K562 (cell line): ENCODE results near the gene PDZD2. TPM values are rescaled to one million over a fixed set of nuclear protein-coding genes. Genes with fewer than 3 reads are reported as not detected.

ENCODE experiments used
- ATAC-seq: fragments of 200-7000 bp; cut with Tn5 transposase; 3 replicates; pipeline ENCODE4 v1.9.1; 2020; ENCODE audit warnings: moderate library complexity
- BruUV-seq: library from RNA; stranded (reverse); fragments of 400-500 nt; replicated peaks from 2 replicates; lab custom pipeline; 2021; lab: Mats Ljungman, UMichigan
- CTCF ChIA-PET: fragments of 300-600 bp; formaldehyde crosslinking; extraction: SDS; loops from one replicate; lab custom pipeline; 2021; ENCODE audit warnings: low intra/inter-chr PET ratio; lab: Yijun Ruan, JAX
- POLR2A ChIA-PET: fragments of 300-600, 350-650 bp; sonication (Branson Sonifier 250); formaldehyde crosslinking; extraction: SDS; loops from one replicate; lab custom pipeline; 2021; ENCODE audit warnings: antibody characterized with exemption, inconsistent platforms; lab: Yijun Ruan, JAX
- DNase-seq, 4 experiments: peaks; one replicate each; pipeline versions ENCODE4 v3.0.0 to v3.0.0-alpha.2; 2011 to 2018; ENCODE audit warnings: low spot score in 3 of 4, mixed read lengths in 3 of 4; ENCODE audit errors: extremely low read depth in 1 of 4
- FAIRE-seq: peaks from 2 replicates; lab custom pipeline; 2011; peaks lifted over from hg19 to GRCh38; lab: Jason Lieb, UNC
- H2AFZ ChIP-seq: 2 replicates; pipeline ENCODE4 v1.6.0; 2011; ENCODE audit warnings: low read depth, low read length, control low read depth, inconsistent platforms
- H3K27ac ChIP-seq: fragments of 200-600 bp; 3 replicates; pipeline ENCODE4 v1.8.0; 2011; ENCODE audit warnings: low read depth, mild to moderate bottlenecking, control low read depth, inconsistent platforms, low read length, moderate library complexity, mixed read lengths; ENCODE audit errors: extremely low read depth
- H3K27me3 ChIP-seq, 2 experiments: fragments of 300-600 bp in 1 of 2; 2 replicates in 1 of 2; 3 replicates in 1 of 2; pipeline versions ENCODE4 v1.6.0 to v1.8.0; 2011; ENCODE audit warnings: inconsistent platforms in 2 of 2, low read length in 2 of 2, mild to moderate bottlenecking in 1 of 2, mixed read lengths in 1 of 2, moderate library complexity in 1 of 2; ENCODE audit not compliant: control insufficient read depth in 2 of 2, insufficient read depth in 2 of 2
- H3K36me3 ChIP-seq: fragments of 300-600 bp; 3 replicates; pipeline ENCODE4 v1.8.0; 2011; ENCODE audit warnings: mild to moderate bottlenecking, low read length, inconsistent platforms; ENCODE audit not compliant: control insufficient read depth, insufficient read depth
- H3K4me1 ChIP-seq, 2 experiments: fragments of 200-600 bp in 1 of 2; replicated peaks in 1 of 2; 2 replicates in 1 of 2; 3 replicates in 1 of 2; pipeline versions ENCODE4 v1.5.1 to v1.8.0; 2011; ENCODE audit warnings: inconsistent platforms in 2 of 2, low read length in 2 of 2, mild to moderate bottlenecking in 1 of 2, mixed read lengths in 1 of 2, moderate library complexity in 1 of 2; ENCODE audit not compliant: control insufficient read depth in 2 of 2, insufficient read depth in 2 of 2
- H3K4me2 ChIP-seq: 2 replicates; pipeline ENCODE4 v1.6.1; 2011; ENCODE audit warnings: low read length, control low read depth, inconsistent platforms, mixed read lengths; ENCODE audit not compliant: insufficient read depth
- H3K4me3 ChIP-seq: fragments of 200-600 bp; sonication (generic), shearing (Covaris generic); 2 replicates; pipeline ENCODE4 v1.5.1; 2016; ENCODE audit warnings: control low read depth, inconsistent platforms
- H3K79me2 ChIP-seq: fragments of 200-600 bp; 3 replicates; pipeline ENCODE4 v1.8.0; 2011; ENCODE audit warnings: low read length, inconsistent platforms; ENCODE audit not compliant: control insufficient read depth, insufficient read depth
- H3K9ac ChIP-seq, 2 experiments: 2 replicates each; pipeline versions ENCODE4 v1.6.0 to v1.6.1; 2011; ENCODE audit warnings: low read depth in 2 of 2, low read length in 2 of 2, control low read depth in 1 of 2, inconsistent platforms in 1 of 2, mild to moderate bottlenecking in 1 of 2, mixed read lengths in 1 of 2; ENCODE audit not compliant: insufficient read depth in 1 of 2
- H3K9me1 ChIP-seq: one replicate; pipeline ENCODE4 v1.6.0; 2011; ENCODE audit warnings: inconsistent platforms, mild to moderate bottlenecking, low read length, moderate library complexity; ENCODE audit not compliant: control insufficient read depth, insufficient read depth
- H3K9me3 ChIP-seq: replicated peaks from 2 replicates; pipeline ENCODE4 v1.5.1; 2011; ENCODE audit warnings: low read depth, low read length, inconsistent platforms; ENCODE audit not compliant: control insufficient read depth, insufficient read depth
- H4K20me1 ChIP-seq: replicated peaks from 2 replicates; pipeline ENCODE4 v1.6.1; 2011; ENCODE audit warnings: low read length, inconsistent platforms, mixed read lengths; ENCODE audit not compliant: control insufficient read depth, insufficient read depth
- NELFE ChIP-seq: IDR thresholded peaks from 2 replicates; pipeline ENCODE4 v1.6.1; 2011; ENCODE audit warnings: mild to moderate bottlenecking; ENCODE audit not compliant: insufficient read depth, insufficient read length
- RBM34 ChIP-seq: fragments of 200-400 bp; formaldehyde crosslinking; IDR thresholded peaks from 2 replicates; pipeline ENCODE4 v1.6.1; 2018; ENCODE audit warnings: low read length, borderline replicate concordance; ENCODE audit not compliant: insufficient read depth
- SUPT5H ChIP-seq: fragments of 450-650 bp; IDR thresholded peaks from 2 replicates; pipeline ENCODE4 v1.6.1; 2016
- TAF1 ChIP-seq: IDR thresholded peaks from 2 replicates; pipeline ENCODE4 v1.6.1; 2011; ENCODE audit warnings: mild to moderate bottlenecking, low read length, moderate library complexity; ENCODE audit not compliant: insufficient read depth, control insufficient read depth, severe bottlenecking; ENCODE audit errors: extremely low read depth
- ZBED1 ChIP-seq: IDR thresholded peaks from 2 replicates; pipeline ENCODE4 v1.6.1; 2014
- whole genome bisulfite sequencing: fragments of 100-300 bp; shearing (Covaris generic); methylation state at CpG from one replicate; pipeline ENCODE4 v1.1.6; 2016; ENCODE audit warnings: low coverage, mixed read lengths; ENCODE audit not compliant: insufficient coverage; ENCODE audit errors: missing lambda C conversion rate; 5-methylcytosine and 5-hydroxymethylcytosine counted together
- in situ Hi-C: fragments of 300-500 bp; cut with MboI; formaldehyde crosslinking; loops from 4 replicates; pipeline ENCODE4 v1.15.0; 2018; ENCODE audit warnings: inconsistent platforms, mixed read lengths
- intact Hi-C: fragments of 100-400 bp; cut with micrococcal nuclease; formaldehyde crosslinking; loops from 2 replicates; pipeline ENCODE4 v1.14.2; 2022
- polyA plus RNA-seq, 8 experiments: library from polyadenylated mRNA; depleted of rRNA in 4 of 8; stranded (reverse) in 5 of 8; unstranded in 3 of 8; fragments of >200 nt; fragmentation: Nextera tagmentation in 2 of 8; fragmentation: Illumina TruSeq in 1 of 8; extraction: Ambion mirVana in 2 of 8; extraction: Trizol in 1 of 8; gene quantifications; 2 replicates each; pipeline versions ENCODE4 v1.2.1 to v1.2.3, GENCODE V29; 2011 to 2014; ENCODE audit warnings: inconsistent platforms in 1 of 8, missing spikeins in 1 of 8
- total RNA-seq, 7 experiments: library from RNA; depleted of rRNA in 6 of 7; stranded (reverse); fragments of >200 nt in 6 of 7; fragmentation: Illumina TruSeq in 2 of 7; extraction: Trizol in 2 of 7; gene quantifications; 2 replicates each; pipeline versions ENCODE4 v1.2.1 to v1.2.3, GENCODE V29; 2011 to 2021; ENCODE audit warnings: low replicate concordance in 1 of 7
- TF ChIP-seq, protein P1 (sequence below): fragments of 200-600 bp; sonication (generic); IDR thresholded peaks from one replicate; pipeline ENCODE4 v1.6.1; 2012; ENCODE audit warnings: mild to moderate bottlenecking, low read depth, low read length, inconsistent platforms

PDZD2 gene
- total and polyA plus RNA-seq, 9 of the 15 experiments (the other 6 are each of a cell fraction or from before 2014, with no cell fraction given), result 0.02 to 0.08 (median 0.04) TPM; not detected in 6

DNA sequence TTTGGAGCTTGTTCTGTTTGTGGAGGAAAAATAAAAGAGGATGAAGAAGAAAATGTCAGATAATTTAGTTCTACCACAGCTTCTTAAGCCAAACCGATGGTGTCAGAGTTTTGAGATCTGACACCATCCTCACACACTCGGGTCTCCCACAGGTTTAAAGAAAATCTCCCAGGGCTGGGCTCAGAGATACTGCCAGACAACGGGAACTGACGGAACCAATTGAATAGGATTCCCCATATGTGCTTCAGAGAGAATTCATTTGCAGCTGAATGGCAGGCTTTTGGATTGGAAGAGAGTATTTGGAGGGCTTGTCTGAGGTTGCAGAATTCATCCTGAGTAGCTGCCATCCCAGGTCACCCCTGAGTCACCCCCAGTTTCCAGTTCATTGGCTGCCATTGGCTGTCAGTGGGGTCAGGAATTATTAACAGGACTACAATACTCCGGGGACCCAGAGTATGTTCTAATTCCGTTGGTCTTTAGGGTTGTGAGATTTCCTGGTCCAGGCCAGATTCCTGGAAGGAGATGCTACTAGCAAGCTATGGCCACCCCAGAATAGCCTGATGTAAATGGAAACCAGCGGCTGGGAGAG is 131.3 kb downstream of the PDZD2 start:
- no peak overlapping the region for H3K4me2 ChIP-seq
- no peaks in the 10 kb centered on the region for H3K9me3 ChIP-seq
- in situ Hi-C loops (no loop called here), intact Hi-C loops (no loop called here)
- no peak for FAIRE-seq
- POLR2A ChIA-PET, result no interaction called here
- TF ChIP-seq RBM34 (no peak), NELFE (no peak), SUPT5H (no peak), ZBED1 (no peak), TAF1 (no peak)
- TF ChIP-seq, protein P1, sequence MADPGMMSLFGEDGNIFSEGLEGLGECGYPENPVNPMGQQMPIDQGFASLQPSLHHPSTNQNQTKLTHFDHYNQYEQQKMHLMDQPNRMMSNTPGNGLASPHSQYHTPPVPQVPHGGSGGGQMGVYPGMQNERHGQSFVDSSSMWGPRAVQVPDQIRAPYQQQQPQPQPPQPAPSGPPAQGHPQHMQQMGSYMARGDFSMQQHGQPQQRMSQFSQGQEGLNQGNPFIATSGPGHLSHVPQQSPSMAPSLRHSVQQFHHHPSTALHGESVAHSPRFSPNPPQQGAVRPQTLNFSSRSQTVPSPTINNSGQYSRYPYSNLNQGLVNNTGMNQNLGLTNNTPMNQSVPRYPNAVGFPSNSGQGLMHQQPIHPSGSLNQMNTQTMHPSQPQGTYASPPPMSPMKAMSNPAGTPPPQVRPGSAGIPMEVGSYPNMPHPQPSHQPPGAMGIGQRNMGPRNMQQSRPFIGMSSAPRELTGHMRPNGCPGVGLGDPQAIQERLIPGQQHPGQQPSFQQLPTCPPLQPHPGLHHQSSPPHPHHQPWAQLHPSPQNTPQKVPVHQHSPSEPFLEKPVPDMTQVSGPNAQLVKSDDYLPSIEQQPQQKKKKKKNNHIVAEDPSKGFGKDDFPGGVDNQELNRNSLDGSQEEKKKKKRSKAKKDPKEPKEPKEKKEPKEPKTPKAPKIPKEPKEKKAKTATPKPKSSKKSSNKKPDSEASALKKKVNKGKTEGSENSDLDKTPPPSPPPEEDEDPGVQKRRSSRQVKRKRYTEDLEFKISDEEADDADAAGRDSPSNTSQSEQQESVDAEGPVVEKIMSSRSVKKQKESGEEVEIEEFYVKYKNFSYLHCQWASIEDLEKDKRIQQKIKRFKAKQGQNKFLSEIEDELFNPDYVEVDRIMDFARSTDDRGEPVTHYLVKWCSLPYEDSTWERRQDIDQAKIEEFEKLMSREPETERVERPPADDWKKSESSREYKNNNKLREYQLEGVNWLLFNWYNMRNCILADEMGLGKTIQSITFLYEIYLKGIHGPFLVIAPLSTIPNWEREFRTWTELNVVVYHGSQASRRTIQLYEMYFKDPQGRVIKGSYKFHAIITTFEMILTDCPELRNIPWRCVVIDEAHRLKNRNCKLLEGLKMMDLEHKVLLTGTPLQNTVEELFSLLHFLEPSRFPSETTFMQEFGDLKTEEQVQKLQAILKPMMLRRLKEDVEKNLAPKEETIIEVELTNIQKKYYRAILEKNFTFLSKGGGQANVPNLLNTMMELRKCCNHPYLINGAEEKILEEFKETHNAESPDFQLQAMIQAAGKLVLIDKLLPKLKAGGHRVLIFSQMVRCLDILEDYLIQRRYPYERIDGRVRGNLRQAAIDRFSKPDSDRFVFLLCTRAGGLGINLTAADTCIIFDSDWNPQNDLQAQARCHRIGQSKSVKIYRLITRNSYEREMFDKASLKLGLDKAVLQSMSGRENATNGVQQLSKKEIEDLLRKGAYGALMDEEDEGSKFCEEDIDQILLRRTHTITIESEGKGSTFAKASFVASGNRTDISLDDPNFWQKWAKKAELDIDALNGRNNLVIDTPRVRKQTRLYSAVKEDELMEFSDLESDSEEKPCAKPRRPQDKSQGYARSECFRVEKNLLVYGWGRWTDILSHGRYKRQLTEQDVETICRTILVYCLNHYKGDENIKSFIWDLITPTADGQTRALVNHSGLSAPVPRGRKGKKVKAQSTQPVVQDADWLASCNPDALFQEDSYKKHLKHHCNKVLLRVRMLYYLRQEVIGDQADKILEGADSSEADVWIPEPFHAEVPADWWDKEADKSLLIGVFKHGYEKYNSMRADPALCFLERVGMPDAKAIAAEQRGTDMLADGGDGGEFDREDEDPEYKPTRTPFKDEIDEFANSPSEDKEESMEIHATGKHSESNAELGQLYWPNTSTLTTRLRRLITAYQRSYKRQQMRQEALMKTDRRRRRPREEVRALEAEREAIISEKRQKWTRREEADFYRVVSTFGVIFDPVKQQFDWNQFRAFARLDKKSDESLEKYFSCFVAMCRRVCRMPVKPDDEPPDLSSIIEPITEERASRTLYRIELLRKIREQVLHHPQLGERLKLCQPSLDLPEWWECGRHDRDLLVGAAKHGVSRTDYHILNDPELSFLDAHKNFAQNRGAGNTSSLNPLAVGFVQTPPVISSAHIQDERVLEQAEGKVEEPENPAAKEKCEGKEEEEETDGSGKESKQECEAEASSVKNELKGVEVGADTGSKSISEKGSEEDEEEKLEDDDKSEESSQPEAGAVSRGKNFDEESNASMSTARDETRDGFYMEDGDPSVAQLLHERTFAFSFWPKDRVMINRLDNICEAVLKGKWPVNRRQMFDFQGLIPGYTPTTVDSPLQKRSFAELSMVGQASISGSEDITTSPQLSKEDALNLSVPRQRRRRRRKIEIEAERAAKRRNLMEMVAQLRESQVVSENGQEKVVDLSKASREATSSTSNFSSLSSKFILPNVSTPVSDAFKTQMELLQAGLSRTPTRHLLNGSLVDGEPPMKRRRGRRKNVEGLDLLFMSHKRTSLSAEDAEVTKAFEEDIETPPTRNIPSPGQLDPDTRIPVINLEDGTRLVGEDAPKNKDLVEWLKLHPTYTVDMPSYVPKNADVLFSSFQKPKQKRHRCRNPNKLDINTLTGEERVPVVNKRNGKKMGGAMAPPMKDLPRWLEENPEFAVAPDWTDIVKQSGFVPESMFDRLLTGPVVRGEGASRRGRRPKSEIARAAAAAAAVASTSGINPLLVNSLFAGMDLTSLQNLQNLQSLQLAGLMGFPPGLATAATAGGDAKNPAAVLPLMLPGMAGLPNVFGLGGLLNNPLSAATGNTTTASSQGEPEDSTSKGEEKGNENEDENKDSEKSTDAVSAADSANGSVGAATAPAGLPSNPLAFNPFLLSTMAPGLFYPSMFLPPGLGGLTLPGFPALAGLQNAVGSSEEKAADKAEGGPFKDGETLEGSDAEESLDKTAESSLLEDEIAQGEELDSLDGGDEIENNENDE, result no peak
- no peak overlapping the region for H2AFZ ChIP-seq
- 0 out of 2 replicates have a peak, but pooled peaks cover 3% of the 10 kb centered on the region for H4K20me1 ChIP-seq
- no peaks in the 10 kb centered on the region for H3K4me1 ChIP-seq
- no peak overlapping the region for H3K9ac ChIP-seq
- H3K4me3 ChIP-seq, result no peak overlapping the region
- no peaks in the 10 kb centered on the region for H3K36me3 ChIP-seq
- 0% methylated on average over 7 of the region's 7 CpGs for WGBS
- no TSS peak for BruUV-seq
- no peaks in the 10 kb centered on the region for H3K9me1 ChIP-seq
- H3K27ac ChIP-seq, result no peak overlapping the region
- no peak for ATAC-seq
- DNase-seq, result no peak
- no peaks in the 10 kb centered on the region for H3K79me2 ChIP-seq
- CTCF ChIA-PET, result no interaction called here
- peaks cover 0 to 6% of the 10 kb centered on the region in 2 experiments; a peak in 1 of 5 replicates for H3K27me3 ChIP-seq
